Erythroblast (primary cell): ENCODE results near the gene EHBP1.

Experiments
- GATA1 ChIP-seq: IDR thresholded peaks from 2 replicates; pipeline ENCODE4 v1.6.1; 2011; ENCODE audit warnings: low read depth, mild to moderate bottlenecking, control low read depth, low read length, moderate library complexity
- POLR2A ChIP-seq: IDR thresholded peaks from 2 replicates; pipeline ENCODE4 v1.6.1; 2011; ENCODE audit warnings: mild to moderate bottlenecking, low read length

- TF ChIP-seq POLR2A (no peak), GATA1 (no peak)
Observed at GRCh38 chr2:62713837-62714236, 8.3 kb downstream of the EHBP1 start.
